Fibroblast of villous mesenchyme (primary cell): ENCODE results near the gene SLC5A1. TPM values are rescaled to one million over a fixed set of nuclear protein-coding genes. Genes with fewer than 3 reads are reported as not detected.
"Not testable (repeated sequence)": the region's sequence is repeated elsewhere in the genome, so short reads cannot be mapped to it uniquely, and the experiment has no call there.

Experiments
- DNase-seq: peaks from one replicate; pipeline ENCODE4 v3.0.0-alpha.2; 2010; ENCODE audit warnings: low read depth
- H3K4me3 ChIP-seq: 2 replicates; pipeline ENCODE4 v1.5.1; 2011; ENCODE audit warnings: low read depth, mild to moderate bottlenecking, low read length
- CTCF ChIP-seq: IDR thresholded peaks from 2 replicates; pipeline ENCODE4 v1.5.1; 2012; ENCODE audit warnings: low read depth, mild to moderate bottlenecking, low read length; ENCODE audit not compliant: insufficient read depth
- total RNA-seq: library from RNA; depleted of rRNA; stranded (reverse); fragments of >200 nt; gene quantifications from 2 replicates; pipeline ENCODE4 v1.2.3, GENCODE V29; 2012

SLC5A1 gene
- total RNA-seq, 1 donor = not detected

- not testable (repeated sequence) for H3K4me3 ChIP-seq, DNase-seq
Observed at GRCh38 chr22:32138576-32138975, 95.5 kb downstream of the SLC5A1 start.

GRCh38 chr22:32140688-32141087, 97.6 kb downstream of the SLC5A1 start:
- not testable (repeated sequence) for H3K4me3 ChIP-seq, DNase-seq
- TF ChIP-seq CTCF = peak; percentile 38

- TF ChIP-seq CTCF = no peak
- no peak overlapping the region for H3K4me3 ChIP-seq
- DNase-seq = no peak
Observed at GRCh38 chr22:32142600-32142999, 99.5 kb downstream of the SLC5A1 start.

GRCh38 chr22:32144496-32145274, 101.6 kb downstream of the SLC5A1 start:
- no peak overlapping the region for H3K4me3 ChIP-seq
- no peak for DNase-seq
- no peak for TF ChIP-seq CTCF

- not testable (repeated sequence) for DNase-seq, H3K4me3 ChIP-seq
Observed at GRCh38 chr22:32147128-32147527, 104.1 kb downstream of the SLC5A1 start.

- not testable (repeated sequence) for H3K4me3 ChIP-seq, DNase-seq
Observed at GRCh38 chr22:32148372-32148771, 105.3 kb downstream of the SLC5A1 start.

- DNase-seq, H3K4me3 ChIP-seq: not testable (repeated sequence)
Observed at GRCh38 chr22:32150647-32151046, 107.6 kb downstream of the SLC5A1 start.

- not testable (repeated sequence) for H3K4me3 ChIP-seq, DNase-seq
Observed at GRCh38 chr22:32151641-32152040, 108.6 kb downstream of the SLC5A1 start.

- not testable (repeated sequence) for H3K4me3 ChIP-seq, DNase-seq
Observed at GRCh38 chr22:32154727-32155126, 111.7 kb downstream of the SLC5A1 start.

GRCh38 chr22:32157632-32158031, 114.6 kb downstream of the SLC5A1 start:
- not testable (repeated sequence) for DNase-seq

More at GRCh38 chr22:32157632-32158031, 114.6 kb downstream of the SLC5A1 start:
- not testable (repeated sequence) for H3K4me3 ChIP-seq
